Left ventricle myocardium superior (tissue), 1 donor: ENCODE data around the gene HLA-DOB. TPM values are rescaled to one million over a fixed set of nuclear protein-coding genes. Genes with fewer than 3 reads are reported as not detected.
"Not testable (repeated sequence)": the region's sequence is repeated elsewhere in the genome, so short reads cannot be mapped to it uniquely, and the experiment has no call there.

ENCODE experiments used
- ATAC-seq: fragments of 200-7000 bp; cut with Tn5 transposase; one replicate; pipeline ENCODE4 v1.9.1; 2020; ENCODE audit warnings: mild to moderate bottlenecking, moderate library complexity
- DNase-seq: peaks from one replicate; pipeline ENCODE4 v3.0.0-alpha.2; 2020
- intact Hi-C: fragments of 100-400 bp; cut with micrococcal nuclease; formaldehyde crosslinking; loops from one replicate; pipeline ENCODE4 v1.11.0; 2022
- total RNA-seq: library from RNA; stranded (reverse); fragmentation: NEBNext Ultra II Directional; extraction: Animal tissue kit (Norgen Biotek cat#: 25700); gene quantifications from one replicate; pipeline ENCODE4 v1.2.1, GENCODE V29; 2021
- donor health status: DM: no; HTN: yes; CAD: no; lungs with severe emphysema.

Gene HLA-DOB
- total RNA-seq, 1 donor from 2014 or later: 0.32 TPM

DNA sequence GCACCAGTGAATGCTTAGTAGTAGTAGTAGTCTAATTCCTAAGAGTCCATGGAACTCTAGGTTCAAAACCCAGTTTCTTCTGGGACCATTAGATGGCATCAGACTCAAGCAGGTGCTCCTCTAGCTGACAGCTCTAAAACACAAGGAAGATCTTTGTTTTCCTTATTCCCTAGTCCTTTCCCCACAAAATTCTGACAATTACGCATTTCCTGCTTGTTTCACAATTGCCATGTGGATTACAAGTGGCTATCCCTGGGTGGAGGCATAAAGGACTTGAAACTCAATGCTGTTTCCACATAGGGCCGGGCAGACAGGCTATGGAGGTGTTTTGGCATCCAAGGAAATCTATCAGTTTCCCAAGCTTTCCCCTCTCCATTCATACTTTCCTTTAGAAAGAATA is 9.2 kb upstream of the HLA-DOB start:
- no peak for DNase-seq
- intact Hi-C loops: no loop called here

DNA sequence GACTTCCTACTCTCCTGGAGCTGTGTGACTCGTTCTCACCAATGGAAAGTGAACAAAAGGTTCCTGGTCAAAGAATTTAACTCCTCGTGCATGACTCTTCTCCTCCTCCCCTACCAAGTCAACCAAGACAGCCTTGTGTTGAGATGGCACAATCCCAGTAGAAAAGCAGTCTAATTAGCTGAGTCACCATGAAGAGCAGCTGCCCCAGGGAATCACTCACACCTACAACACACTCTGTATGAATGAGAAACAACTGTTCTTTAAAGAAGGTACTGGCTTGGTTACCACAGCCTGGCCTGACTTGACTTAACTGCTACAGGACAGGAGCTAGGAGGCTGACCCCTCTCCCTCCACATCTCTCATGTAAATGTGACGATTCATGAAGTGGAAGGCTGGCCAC is 2.9 kb upstream of the HLA-DOB start:
- ATAC-seq: no peak
- intact Hi-C loops: no loop called here
- DNase-seq: no peak

More for the DNA sequence above, 9.2 kb upstream of the HLA-DOB start:
- ATAC-seq: peak; percentile 83

DNA sequence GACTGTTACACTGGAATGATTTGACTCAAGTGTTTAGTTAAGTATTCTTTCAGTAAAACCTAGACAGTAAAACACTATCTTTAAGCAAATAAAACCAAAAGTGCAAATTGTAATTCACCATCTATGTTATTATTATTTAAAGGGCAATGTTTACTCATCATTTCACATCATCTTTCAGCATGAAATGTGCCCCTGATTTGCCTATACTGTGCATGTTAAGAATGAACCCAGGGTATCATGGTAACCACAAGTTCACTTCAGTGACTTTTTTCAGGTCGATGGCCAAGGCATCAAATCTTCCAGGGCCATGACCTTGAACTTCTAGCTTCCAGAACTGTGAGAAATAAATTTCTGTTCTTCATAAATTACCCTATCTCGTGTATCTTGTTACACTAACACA is 2.1 kb upstream of the HLA-DOB start:
- ATAC-seq (no peak), DNase-seq (no peak)
- intact Hi-C loops: no loop called here

DNA sequence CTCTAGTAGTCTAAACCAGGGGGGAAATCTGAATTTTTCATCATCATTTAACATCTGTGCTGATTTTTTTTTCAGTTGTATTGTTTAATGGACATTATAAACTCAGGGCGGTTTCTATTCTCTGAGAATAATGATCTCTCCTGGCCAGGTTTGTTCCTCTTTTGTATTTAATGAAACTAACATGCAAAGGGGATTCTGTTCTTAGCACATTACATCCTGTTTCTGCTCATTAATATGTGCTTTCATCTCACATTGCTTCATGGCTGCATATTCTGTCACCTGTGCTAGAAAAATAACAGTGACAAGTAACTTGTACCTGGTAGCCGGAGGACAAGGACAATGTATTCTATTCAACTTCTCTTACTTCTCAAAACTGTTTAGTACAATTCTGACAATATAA is 806 bp downstream of the HLA-DOB start:
- DNase-seq: no peak
- intact Hi-C loops: no loop called here
- no peak for ATAC-seq

DNA sequence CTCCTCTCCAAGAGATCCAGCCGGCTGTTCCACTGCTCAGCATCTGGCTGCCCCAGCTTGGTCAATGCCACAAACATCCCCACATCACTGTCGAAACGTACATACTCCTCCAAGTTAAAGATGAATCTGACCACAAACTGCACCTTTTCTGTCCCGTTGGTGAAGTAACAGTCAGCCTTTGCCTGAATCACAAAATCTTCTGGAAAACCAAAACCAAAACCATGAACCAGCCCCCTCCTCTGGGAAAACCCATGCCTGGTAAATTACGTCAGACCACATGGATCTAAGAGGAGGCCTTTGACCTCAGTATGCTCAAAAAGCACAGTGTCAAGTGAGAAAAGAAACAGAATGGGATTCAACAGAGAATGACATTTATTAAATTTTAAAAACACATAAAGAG is 1.7 kb downstream of the HLA-DOB start:
- ATAC-seq: peak; percentile 41
- DNase-seq: no peak
- intact Hi-C loops: no loop called here

DNA sequence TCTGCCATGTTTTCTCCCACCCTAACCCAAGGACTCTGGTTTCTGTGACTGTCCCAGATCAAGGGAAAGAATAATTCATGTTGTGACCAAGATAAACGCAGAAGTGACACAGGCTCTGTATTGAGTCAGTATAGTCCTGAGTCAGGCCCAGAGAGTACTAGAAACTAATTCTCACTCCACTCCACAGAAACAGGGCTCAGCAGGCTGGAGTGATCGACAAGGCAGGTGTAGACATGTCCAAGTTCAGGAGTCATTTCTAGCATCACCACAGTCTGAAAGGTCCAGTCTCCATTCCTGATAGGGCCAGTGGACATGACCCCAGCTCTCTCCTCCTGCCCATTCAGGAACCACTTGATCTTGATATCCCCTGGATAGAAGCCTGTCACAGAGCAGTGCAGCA is 2.7 kb downstream of the HLA-DOB start:
- ATAC-seq: no peak
- intact Hi-C loops: no loop called here
- DNase-seq: no peak

DNA sequence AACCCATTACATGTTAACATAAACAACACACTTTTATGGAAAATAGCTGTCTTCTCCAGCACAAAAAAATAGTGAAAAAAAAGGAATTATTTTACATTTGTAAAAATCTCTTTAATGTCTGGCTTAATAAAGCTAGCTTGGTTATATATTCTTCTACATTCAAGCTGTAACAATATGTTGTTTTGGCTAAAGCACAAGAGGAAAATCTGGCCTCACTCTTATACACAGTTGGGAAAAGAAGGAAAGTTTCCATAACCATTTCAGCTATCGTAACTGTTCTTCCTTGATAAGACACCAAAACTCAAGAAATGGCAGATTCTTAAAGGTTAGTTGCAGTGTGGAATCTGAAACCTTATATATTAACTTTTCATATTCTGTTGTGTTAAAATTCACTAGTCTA is 7.6 kb downstream of the HLA-DOB start:
- no peak for ATAC-seq
- DNase-seq: no peak
- intact Hi-C loops: no loop called here

DNA sequence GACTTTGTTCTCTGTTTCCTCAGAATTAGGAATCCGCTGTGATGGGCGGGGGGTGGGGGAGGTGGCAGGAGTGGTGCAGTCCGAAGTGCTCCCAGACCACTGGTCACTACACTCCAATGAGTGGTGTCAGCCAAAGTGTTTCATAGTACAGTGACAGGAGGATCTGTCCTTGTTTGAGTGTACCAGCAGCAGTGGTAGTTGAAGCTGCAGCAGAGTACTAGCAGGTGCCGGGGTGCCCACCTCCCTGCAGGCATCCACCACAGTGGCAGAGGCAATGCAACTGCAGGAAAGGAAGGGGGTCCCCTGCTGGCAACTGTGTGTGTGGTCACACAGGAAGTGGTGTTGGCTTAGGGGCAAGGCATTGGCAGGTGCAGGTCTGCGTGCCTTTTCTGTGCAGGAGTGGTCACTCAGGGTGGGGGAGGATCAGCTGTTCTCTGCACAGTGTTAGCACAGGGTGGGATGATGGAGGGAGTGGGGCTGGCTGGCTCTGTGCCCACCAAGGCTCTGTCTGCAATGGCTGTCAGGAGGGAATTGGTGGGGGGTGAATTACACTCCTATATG is 9.7 kb downstream of the HLA-DOB start:
- DNase-seq (no peak), ATAC-seq (no peak)
- intact Hi-C loops: no loop called here

DNA sequence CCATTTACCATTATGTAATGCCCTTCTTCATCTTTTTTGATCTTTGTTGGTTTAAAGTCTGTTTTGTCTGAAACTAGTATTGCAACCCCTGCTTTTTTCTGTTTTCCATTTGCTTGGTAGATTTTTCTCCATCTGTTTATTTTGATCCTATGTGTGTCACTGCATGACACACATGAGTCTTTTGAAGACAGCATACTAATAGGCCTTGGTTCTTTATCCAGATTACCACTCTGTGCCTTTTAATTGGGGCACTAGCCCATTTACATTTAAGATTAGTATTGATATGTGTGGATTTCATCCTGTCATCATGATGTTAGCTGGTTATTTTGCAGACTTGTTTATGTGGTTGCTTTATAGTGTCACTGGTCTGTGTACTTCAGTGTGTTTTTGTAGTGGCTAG is 11.4 kb downstream of the HLA-DOB start:
- ATAC-seq, intact Hi-C loops, DNase-seq: not testable (repeated sequence)

DNA sequence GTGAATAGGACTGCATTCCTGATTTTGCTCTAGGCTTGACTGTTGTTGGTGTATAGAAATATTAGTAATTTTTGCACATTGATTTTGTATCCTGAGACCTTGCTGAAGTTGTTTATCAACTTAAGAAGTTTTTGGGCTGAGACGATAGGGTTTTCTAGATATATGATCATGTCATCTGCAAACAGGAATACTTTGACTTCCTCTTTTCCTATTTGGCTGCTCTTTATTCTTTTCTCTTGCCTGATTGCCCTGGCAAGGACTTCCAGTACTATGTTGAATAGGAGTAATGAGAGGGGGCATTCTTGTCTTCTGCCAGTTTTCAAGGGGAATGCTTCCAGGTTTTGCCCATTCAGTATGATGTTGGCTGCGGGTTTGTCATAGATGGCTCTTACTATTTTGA is 13.4 kb downstream of the HLA-DOB start:
- intact Hi-C loops: no loop called here
- no peak for DNase-seq
- no peak for ATAC-seq

DNA sequence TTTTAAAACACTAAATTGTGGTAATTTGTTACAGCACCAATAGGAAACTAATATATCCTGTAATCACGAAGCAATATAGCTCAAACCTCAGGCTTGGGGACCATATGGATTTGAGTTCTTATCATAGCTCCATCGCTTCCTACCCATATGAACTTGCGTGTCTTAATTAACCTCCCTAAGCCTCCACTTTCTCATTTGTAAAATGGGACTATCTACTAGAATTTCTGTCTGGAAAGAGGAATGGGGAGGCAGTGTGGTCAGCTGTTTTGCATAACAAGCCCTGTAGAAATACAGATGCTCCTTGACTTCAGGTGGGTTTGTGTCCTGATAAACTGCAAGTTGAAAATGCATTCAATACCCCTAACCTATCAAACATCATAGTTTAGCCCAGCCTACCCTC is 17.1 kb downstream of the HLA-DOB start:
- intact Hi-C loops: loop anchor here (10.0 kb wide), 1 partner anchor 385 kb away; no protein-coding TSS in a partner anchor
- ATAC-seq: no peak
- no peak for DNase-seq

DNA sequence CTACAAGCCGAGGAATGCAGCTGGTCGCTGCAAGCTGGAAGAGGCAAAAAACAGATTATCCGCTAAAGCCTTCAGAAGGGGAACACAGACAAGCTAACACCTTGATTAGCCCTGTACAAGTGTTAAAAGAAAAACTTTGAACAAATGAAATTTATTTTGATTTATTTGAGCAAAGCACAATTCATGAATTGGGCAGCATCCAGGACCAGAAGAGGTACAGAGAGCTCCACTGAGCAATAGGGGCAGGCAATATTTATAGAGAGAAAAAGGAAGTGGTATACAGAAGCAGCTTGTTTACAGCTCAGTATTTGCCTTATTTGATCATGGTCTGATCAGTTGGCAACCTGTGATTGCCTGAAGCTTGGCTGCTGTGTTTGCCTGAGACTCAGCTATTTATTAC is 17.6 kb downstream of the HLA-DOB start:
- ATAC-seq (no peak), DNase-seq (no peak)
- intact Hi-C loops: loop anchor here (10.0 kb wide), 1 partner anchor 384 kb away; no protein-coding TSS in a partner anchor

DNA sequence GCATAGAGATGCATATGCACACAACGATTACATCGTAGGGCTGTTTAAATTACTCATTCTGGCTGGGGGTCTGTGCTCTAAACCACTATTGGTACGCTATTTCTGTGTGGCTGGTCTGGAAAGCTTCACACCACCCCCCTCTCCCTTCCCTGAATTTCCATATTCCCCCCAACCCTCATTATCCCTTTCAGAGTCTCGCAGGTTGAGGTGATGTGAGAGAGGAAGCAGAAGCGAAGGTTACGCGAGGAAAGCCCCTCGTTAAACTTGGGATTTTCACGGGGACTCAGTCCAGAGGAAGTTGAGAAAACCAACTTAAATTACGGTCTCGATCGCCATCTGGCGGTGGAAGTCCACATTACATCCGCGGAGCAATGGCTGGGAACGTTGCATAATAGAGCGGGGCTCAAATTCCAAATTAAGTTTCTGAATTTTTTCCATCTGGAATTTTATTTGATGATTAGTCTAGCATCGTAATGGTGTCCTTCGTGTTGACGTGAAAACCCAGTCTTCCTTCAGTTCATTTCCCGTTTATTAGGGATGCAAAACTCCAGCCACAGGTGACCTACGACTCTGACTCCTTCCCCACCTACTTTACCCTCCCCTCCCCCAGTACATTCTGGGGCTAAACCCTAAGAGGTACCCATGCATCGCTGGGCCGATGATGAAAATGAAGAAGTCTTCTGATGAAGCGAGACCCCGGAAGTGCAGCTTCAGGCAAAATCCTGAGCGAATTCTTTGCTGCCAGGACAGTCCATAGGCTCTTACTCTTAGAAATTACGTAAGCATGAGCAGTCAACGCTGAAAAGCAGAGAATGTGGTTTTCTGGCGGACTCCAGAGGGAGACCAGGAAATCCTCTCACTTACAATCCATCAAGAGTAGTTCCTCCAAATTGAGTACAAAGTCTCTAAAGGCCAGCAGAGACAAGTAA is 19.7 kb downstream of the HLA-DOB start:
- DNase-seq (peak; percentile 85), ATAC-seq (peak; percentile 76)
- intact Hi-C loops: loop anchor here (10.0 kb wide), 1 partner anchor 382 kb away; no protein-coding TSS in a partner anchor

DNA sequence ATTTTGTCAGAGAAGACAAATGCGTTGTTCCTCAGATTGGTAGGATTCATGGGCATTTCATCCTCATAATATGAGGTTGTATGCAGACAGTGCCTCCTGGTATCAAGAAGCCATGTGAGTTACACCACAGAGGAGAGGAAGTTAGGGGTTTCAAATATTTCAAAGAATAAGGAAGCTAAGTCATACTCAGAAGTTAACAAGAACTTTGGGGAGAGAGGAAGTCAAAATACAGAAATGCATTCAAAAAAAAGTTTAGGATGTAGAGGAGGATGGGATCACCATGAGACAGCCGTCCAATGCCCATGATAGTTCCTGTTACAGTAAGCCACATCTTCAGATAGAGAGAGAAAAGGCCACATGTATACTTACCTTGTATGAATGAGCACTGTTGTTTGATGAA is 22.3 kb downstream of the HLA-DOB start:
- intact Hi-C loops: loop anchor here (10.0 kb wide), 1 partner anchor 380 kb away; no protein-coding TSS in a partner anchor
- ATAC-seq: peak; percentile 38
- no peak for DNase-seq

DNA sequence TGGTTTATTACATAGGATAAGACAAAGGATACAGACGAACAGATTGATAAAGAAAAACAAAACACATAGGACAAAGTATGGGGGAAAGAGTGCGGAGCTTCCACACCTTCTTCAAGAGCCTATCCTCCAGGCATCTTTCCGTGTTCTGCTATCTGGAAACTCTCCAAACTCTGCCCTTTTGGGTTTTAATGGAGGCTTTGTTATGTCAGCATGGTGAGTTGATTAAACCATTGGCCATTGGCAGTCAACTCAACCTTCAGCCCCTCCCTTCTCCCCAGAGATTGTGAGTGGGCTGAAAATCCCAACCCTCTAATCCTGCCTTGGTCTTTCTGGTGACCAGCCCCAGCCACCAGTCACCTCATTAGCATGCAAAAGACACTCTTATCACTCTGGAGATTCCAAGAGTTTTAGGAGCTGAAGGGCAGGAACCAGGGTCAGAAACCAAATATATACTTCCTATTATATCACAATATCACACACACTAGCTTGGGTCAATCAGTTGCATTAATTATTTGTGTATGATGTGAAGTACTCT is 23.8 kb downstream of the HLA-DOB start:
- ATAC-seq (no peak), DNase-seq (no peak)
- intact Hi-C loops: loop anchor here (10.0 kb wide), 1 partner anchor 378 kb away; no protein-coding TSS in a partner anchor

DNA sequence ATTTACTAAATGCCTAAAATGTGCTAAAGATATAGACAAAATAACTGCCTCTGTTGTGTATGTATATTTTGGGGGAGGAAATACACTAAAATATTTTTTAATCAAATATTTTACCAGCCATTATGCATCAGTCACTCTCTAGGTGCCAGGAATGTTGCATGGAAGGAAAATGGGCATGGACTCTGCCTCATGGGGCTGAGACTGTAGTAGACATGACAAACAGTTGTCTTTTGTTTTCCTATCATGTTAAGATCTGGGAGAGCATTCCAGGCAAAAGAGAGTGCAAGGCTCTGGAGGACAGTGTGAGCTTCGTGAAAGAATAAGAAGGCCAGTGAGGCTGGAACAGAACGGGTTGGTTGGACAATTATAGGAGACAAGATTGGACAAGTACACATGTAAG is 26.5 kb downstream of the HLA-DOB start:
- intact Hi-C loops: loop anchor here (10.0 kb wide), 1 partner anchor 376 kb away; no protein-coding TSS in a partner anchor
- no peak for ATAC-seq

DNA sequence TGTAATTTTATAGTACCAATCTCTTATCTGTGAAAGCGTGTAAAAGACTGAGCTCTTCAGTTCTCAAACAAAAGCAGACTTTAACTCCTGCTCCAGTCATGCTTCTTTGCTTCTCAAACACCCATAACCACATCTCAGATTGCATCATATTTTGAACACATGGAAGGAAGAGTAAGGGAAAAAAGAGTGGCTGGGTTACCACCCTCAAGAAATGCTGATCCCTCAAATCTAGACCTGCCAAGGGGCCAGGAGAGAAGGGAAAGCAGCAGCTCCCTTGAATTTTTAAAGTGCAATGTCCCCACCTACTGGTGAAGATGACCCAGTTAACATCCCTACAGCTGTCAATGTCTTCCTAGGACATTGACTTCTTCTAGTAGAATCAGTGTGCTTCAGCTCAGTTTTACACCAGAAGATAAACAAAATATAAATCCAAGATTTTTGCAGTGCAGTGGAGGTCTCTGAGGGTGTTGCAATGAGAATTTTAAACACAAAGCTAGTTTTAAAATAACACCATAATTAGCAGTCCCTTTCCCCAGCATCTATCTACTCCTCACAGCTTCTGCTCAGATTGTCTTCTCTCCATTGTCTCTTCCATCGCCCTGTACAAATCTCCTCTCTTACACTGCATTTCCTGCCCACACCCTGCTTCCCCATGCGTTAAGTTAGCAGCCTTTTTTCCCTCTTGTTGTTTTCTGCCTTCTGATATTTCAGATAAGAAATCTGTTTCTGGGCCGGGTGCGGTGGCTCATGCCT is 30.8 kb downstream of the HLA-DOB start:
- peak; percentile 79 for ATAC-seq
- intact Hi-C loops: loop anchor here (10.0 kb wide), 1 partner anchor 391 kb away; no protein-coding TSS in a partner anchor
- no peak for DNase-seq

More for the DNA sequence above, 26.5 kb downstream of the HLA-DOB start:
- no peak for DNase-seq

DNA sequence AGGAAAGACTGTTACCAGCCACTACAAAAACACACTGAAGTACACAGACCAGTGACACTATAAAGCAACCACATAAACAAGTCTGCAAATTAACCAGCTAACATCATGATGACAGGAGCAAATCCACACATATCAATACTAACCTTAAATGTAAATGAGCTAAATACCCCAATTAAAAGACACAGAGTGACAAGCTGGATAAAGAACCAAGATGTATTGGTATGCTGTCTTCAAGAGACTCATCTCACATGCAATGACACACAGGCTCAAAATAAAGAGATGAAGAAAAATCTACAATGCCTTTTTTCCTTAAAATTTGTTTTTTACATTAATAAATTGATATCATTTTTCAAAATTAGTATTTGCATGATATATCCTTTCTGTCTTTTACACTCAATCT is 33.9 kb downstream of the HLA-DOB start:
- ATAC-seq, DNase-seq: not testable (repeated sequence)
- intact Hi-C loops: loop anchor here (10.0 kb wide), 1 partner anchor 388 kb away; no protein-coding TSS in a partner anchor

DNA sequence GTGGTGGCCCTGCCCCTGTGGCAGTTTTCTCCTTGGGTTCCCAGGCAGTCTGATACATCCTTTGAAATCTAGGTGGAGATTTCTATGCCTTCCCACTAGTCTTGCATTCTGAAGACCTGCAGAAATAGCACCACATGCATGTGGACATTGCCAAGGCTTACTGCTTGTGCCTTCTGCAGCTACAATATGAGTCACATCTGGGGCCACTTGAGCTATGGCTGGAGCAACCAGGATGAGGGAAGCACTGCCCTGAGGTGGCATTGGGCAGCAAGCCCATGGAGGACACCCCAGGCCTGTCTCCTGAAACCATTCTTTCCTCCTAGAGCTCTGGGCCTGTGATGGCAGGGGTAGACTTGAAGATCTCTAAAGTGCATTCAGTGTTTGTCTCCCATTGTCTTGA is 37.8 kb downstream of the HLA-DOB start:
- DNase-seq (no peak), ATAC-seq (no peak)
- intact Hi-C loops: no loop called here
